Measurements from ENCODE around the gene ERC2.

DNA sequence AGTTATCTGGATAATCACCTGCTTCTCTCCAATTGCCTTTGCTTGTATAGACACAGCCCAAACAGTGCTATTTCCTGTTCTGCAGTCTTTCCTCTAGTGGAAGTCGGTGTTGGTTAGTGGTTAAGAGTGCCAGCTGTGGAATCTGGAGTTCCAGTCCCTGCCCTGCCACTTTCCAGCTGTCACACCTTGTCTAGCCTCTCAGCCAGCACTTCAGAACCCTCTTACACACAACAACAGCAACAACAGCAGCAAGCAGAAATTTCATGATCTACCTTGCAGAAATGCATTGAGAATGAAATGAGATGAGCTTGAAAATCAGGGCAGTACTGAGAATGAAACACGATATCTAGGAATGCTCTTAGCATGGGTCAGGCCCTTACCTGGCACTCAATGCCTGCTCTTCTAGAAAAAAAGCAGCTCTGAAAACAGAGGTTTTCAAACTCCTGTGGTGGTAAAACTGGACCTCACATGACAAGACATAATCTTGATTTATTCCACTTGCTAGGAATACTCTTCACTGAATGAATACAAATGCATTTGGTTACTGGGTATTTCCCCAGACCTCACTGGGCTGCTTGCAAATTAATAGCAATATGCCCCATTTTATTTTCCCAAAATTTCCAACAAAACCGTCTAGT, 977.9 kb downstream of the ERC2 start:
- TF ChIP-seq, protein P1, sequence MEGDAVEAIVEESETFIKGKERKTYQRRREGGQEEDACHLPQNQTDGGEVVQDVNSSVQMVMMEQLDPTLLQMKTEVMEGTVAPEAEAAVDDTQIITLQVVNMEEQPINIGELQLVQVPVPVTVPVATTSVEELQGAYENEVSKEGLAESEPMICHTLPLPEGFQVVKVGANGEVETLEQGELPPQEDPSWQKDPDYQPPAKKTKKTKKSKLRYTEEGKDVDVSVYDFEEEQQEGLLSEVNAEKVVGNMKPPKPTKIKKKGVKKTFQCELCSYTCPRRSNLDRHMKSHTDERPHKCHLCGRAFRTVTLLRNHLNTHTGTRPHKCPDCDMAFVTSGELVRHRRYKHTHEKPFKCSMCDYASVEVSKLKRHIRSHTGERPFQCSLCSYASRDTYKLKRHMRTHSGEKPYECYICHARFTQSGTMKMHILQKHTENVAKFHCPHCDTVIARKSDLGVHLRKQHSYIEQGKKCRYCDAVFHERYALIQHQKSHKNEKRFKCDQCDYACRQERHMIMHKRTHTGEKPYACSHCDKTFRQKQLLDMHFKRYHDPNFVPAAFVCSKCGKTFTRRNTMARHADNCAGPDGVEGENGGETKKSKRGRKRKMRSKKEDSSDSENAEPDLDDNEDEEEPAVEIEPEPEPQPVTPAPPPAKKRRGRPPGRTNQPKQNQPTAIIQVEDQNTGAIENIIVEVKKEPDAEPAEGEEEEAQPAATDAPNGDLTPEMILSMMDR (IDR thresholded peaks at IDR 0.05): no peak
- TF ChIP-seq ZFX (IDR thresholded peaks at IDR 0.05; ENCODE audit: borderline replicate concordance): no peak

Data from 22Rv1 (cell line).